HEK293 (cell line): ENCODE data around the gene SNTG2.

Experiments
- CTCF ChIA-PET: fragments of 350-600 bp; formaldehyde crosslinking; extraction: SDS; loops from one replicate; lab custom pipeline; 2021; ENCODE audit warnings: antibody characterized with exemption; lab: Yijun Ruan, JAX
- POLR2A ChIA-PET: fragments of 300-600 bp; formaldehyde crosslinking; extraction: SDS; loops from one replicate; lab custom pipeline; 2020; ENCODE audit warnings: antibody characterized with exemption, inconsistent platforms; lab: Yijun Ruan, JAX
- H3K27ac ChIP-seq: fragments of 200-500 bp; sonication (Bioruptor generic); 2 replicates; pipeline ENCODE4 v1.5.1; 2014; ENCODE audit warnings: low read depth, low read length, control low read depth, inconsistent platforms; ENCODE audit errors: extremely low read depth
- H3K36me3 ChIP-seq, 2 experiments: fragments of 200-500 bp in 1 of 2; sonication (Bioruptor generic) in 1 of 2; 1 replicate in 1 of 2; 2 replicates in 1 of 2; pipeline ENCODE4 v1.5.1; 2014 to 2017; ENCODE audit warnings: inconsistent platforms in 2 of 2, low read length in 2 of 2; ENCODE audit not compliant: control insufficient read depth in 2 of 2, insufficient read depth in 1 of 2
- H3K4me1 ChIP-seq: fragments of 200-500 bp; sonication (Bioruptor generic); 2 replicates; pipeline ENCODE4 v1.5.1; 2014; ENCODE audit warnings: mild to moderate bottlenecking, low read length, inconsistent platforms; ENCODE audit not compliant: control insufficient read depth, insufficient read depth
- H3K4me3 ChIP-seq: 2 replicates; pipeline ENCODE4 v1.5.1; 2011; ENCODE audit warnings: low read depth, mild to moderate bottlenecking, control low read depth, low read length, moderate library complexity
- H3K9me3 ChIP-seq: fragments of 200-500 bp; sonication (Bioruptor generic); 2 replicates; pipeline ENCODE4 v1.5.1; 2014; ENCODE audit warnings: low read depth, low read length, inconsistent platforms; ENCODE audit not compliant: control insufficient read depth, insufficient read depth
- FEZF1 ChIP-seq: fragments of 450-650 bp; formaldehyde crosslinking; IDR thresholded peaks from 2 replicates; pipeline ENCODE4 v1.5.1; 2016; ENCODE audit warnings: missing biosample characterization, missing genetic modification characterization
- RBAK ChIP-seq: fragments of 450-650 bp; formaldehyde crosslinking; IDR thresholded peaks from 2 replicates; pipeline ENCODE4 v1.5.1; 2016; ENCODE audit warnings: missing biosample characterization, missing genetic modification characterization
- SETDB1 ChIP-seq: IDR thresholded peaks from one replicate; pipeline ENCODE4 v1.6.1; 2017; ENCODE audit warnings: mild to moderate bottlenecking, low read length, moderate library complexity, mixed read lengths; ENCODE audit not compliant: insufficient read length
- SP2 ChIP-seq: fragments of 450-650 bp; formaldehyde crosslinking; IDR thresholded peaks from 2 replicates; pipeline ENCODE4 v1.5.1; 2016; ENCODE audit warnings: missing biosample characterization, missing genetic modification characterization
- TCF7L2 ChIP-seq: IDR thresholded peaks from 2 replicates; pipeline ENCODE4 v1.6.1; 2011; ENCODE audit warnings: low read depth, mild to moderate bottlenecking, inconsistent platforms, low read length, moderate library complexity, borderline replicate concordance
- ZBTB49 ChIP-seq: fragments of 450-650 bp; formaldehyde crosslinking; IDR thresholded peaks from 2 replicates; pipeline ENCODE4 v1.5.1; 2016; ENCODE audit warnings: missing biosample characterization, missing genetic modification characterization, low read depth
- ZEB2 ChIP-seq: fragments of 450-650 bp; formaldehyde crosslinking; IDR thresholded peaks from 2 replicates; pipeline ENCODE4 v1.5.1; 2016; ENCODE audit warnings: missing biosample characterization, missing genetic modification characterization
- ZFP3 ChIP-seq: fragments of 450-650 bp; formaldehyde crosslinking; IDR thresholded peaks from 2 replicates; pipeline ENCODE4 v1.5.1; 2016; ENCODE audit warnings: low read depth, missing biosample characterization, missing genetic modification characterization
- ZNF121 ChIP-seq: fragments of 450-650 bp; formaldehyde crosslinking; IDR thresholded peaks from 2 replicates; pipeline ENCODE4 v1.5.1; 2016; ENCODE audit warnings: missing biosample characterization, missing genetic modification characterization
- ZNF155 ChIP-seq: fragments of 450-650 bp; formaldehyde crosslinking; IDR thresholded peaks from 2 replicates; pipeline ENCODE4 v1.5.1; 2016; ENCODE audit warnings: missing biosample characterization, missing genetic modification characterization
- ZNF16 ChIP-seq: fragments of 450-650 bp; formaldehyde crosslinking; IDR thresholded peaks from 2 replicates; pipeline ENCODE4 v1.5.1; 2016; ENCODE audit warnings: low read depth, missing biosample characterization, missing genetic modification characterization
- ZNF202 ChIP-seq: fragments of 450-650 bp; formaldehyde crosslinking; IDR thresholded peaks from 2 replicates; pipeline ENCODE4 v1.5.1; 2016; ENCODE audit warnings: missing biosample characterization, missing genetic modification characterization, borderline replicate concordance
- ZNF239 ChIP-seq: fragments of 450-650 bp; formaldehyde crosslinking; IDR thresholded peaks from 2 replicates; pipeline ENCODE4 v1.5.1; 2016; ENCODE audit warnings: missing biosample characterization, missing genetic modification characterization
- ZNF26 ChIP-seq: fragments of 450-650 bp; formaldehyde crosslinking; IDR thresholded peaks from 2 replicates; pipeline ENCODE4 v1.5.1; 2016; ENCODE audit warnings: missing biosample characterization, missing genetic modification characterization
- ZNF335 ChIP-seq: fragments of 450-650 bp; formaldehyde crosslinking; conservative IDR thresholded peaks from 2 replicates; pipeline ENCODE4 v1.5.1; 2016; ENCODE audit warnings: missing biosample characterization, missing genetic modification characterization
- ZNF366 ChIP-seq: fragments of 450-650 bp; formaldehyde crosslinking; conservative IDR thresholded peaks from 2 replicates; pipeline ENCODE4 v1.5.1; 2016; ENCODE audit warnings: missing biosample characterization, missing genetic modification characterization
- ZNF501 ChIP-seq: fragments of 450-650 bp; formaldehyde crosslinking; IDR thresholded peaks from 2 replicates; pipeline ENCODE4 v1.5.1; 2016; ENCODE audit warnings: missing biosample characterization, missing genetic modification characterization
- ZNF596 ChIP-seq: fragments of 450-650 bp; IDR thresholded peaks from 2 replicates; pipeline ENCODE4 v1.5.0; 2018; ENCODE audit warnings: missing biosample characterization, mild to moderate bottlenecking, missing genetic modification characterization, moderate library complexity
- ZNF791 ChIP-seq: fragments of 450-650 bp; formaldehyde crosslinking; IDR thresholded peaks from 2 replicates; pipeline ENCODE4 v1.5.1; 2016; ENCODE audit warnings: missing biosample characterization, missing genetic modification characterization
- ZSCAN16 ChIP-seq: fragments of 450-650 bp; formaldehyde crosslinking; IDR thresholded peaks from 2 replicates; pipeline ENCODE4 v1.5.1; 2016; ENCODE audit warnings: missing biosample characterization, missing genetic modification characterization

The SNTG2 gene

GRCh38 chr2:1308678-1309077 lies 358.0 kb downstream of the SNTG2 start (continued):
- TF ChIP-seq ZBTB49 (tag by site-specific recombination), result no peak
- TF ChIP-seq ZNF791 (tag by site-specific recombination), result no peak
- TF ChIP-seq FEZF1 (tag by site-specific recombination), result no peak

- H3K4me1 ChIP-seq, result no peaks in the 10 kb centered on the region
- H3K27ac ChIP-seq, result no peak overlapping the region
- H3K4me3 ChIP-seq, result no peak overlapping the region
- ChIA-PET POLR2A (no interaction called here), CTCF (no interaction called here)
- no peak for TF ChIP-seq ZNF16
- no peak for TF ChIP-seq ZNF596 (tag by site-specific recombination)
- no peak for TF ChIP-seq ZSCAN16 (tag by site-specific recombination)
- no peak for TF ChIP-seq TCF7L2
- no peak for TF ChIP-seq ZNF155 (tag by site-specific recombination)
- no peak for TF ChIP-seq RBAK (tag by site-specific recombination)
- TF ChIP-seq ZNF26 (tag by site-specific recombination), result no peak
- no peaks in the 10 kb centered on the region for H3K9me3 ChIP-seq
- H3K36me3 ChIP-seq, result no peaks in the 10 kb centered on the region
These were observed 358.9 kb downstream of the SNTG2 start for GRCh38 chr2:1309507-1309906.

- CTCF ChIA-PET, result no interaction called here
- POLR2A ChIA-PET, result no interaction called here
- Histone ChIP-seq H3K27ac (no peak overlapping the region), H3K36me3 (no peaks in the 10 kb centered on the region), H3K9me3 (no peaks in the 10 kb centered on the region), H3K4me1 (no peaks in the 10 kb centered on the region), H3K4me3 (no peak overlapping the region)
- TF ChIP-seq ZNF366 (no peak), SP2 (tag by site-specific recombination) (no peak), ZNF335 (tag by site-specific recombination) (no peak), ZNF202 (tag by site-specific recombination) (no peak), ZNF501 (tag by site-specific recombination) (no peak), ZNF239 (tag by site-specific recombination) (no peak), ZEB2 (no peak)
These were observed 359.6 kb downstream of the SNTG2 start for GRCh38 chr2:1310202-1310601.

- ChIA-PET POLR2A (no interaction called here), CTCF (no interaction called here)
- no peaks in the 10 kb centered on the region for H3K36me3 ChIP-seq
- no peaks in the 10 kb centered on the region for H3K4me1 ChIP-seq
- no peak overlapping the region for H3K4me3 ChIP-seq
- no peak for TF ChIP-seq ZFP3 (tag by site-specific recombination)
- TF ChIP-seq SETDB1, result no peak
- no peak for TF ChIP-seq ZNF121 (tag by site-specific recombination)
- H3K27ac ChIP-seq, result no peak overlapping the region
- no peaks in the 10 kb centered on the region for H3K9me3 ChIP-seq
These were observed 360.2 kb downstream of the SNTG2 start for GRCh38 chr2:1310866-1311265.
